Measurements from ENCODE around the gene HUNK. TPM values are rescaled to one million over a fixed set of nuclear protein-coding genes. Genes with fewer than 3 reads are reported as not detected.

The HUNK gene
- total RNA-seq, 1 experiment from 2014 or later = not detected

DNA sequence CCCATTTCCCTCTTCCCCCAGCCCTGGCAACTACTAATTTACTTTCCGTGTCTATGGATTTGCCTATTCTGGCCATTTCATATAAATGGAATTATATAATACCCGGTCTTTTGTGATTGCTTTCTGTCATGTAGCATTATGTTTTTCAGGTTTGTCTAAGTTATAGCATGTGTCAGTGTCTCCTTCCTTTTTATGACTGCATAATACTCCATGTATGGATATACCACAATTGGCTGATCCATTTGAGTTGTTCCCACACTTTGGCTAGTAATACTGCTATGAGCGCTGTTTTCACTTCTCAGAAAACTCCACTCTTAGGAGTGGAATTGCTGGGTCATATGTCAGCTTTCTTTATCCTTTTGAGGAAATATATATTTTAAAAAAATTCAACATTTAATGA lies 53.7 kb downstream of the HUNK start:
- Mint-ChIP-seq H3K36me3 (ENCODE audit: insufficient read depth, unreplicated experiment) (no peaks in the 10 kb centered on the region), H3K4me1 (ENCODE audit: insufficient read depth, unreplicated experiment) (no peaks in the 10 kb centered on the region), H3K27me3 (ENCODE audit: insufficient read depth, unreplicated experiment) (peaks cover 38% of the 10 kb centered on the region), H3K27ac (ENCODE audit: low read depth, unreplicated experiment) (no peak overlapping the region), H3K9me3 (ENCODE audit: unreplicated experiment) (no peaks in the 10 kb centered on the region), H3K4me3 (ENCODE audit: unreplicated experiment) (no peak overlapping the region)
- CTCF ChIA-PET = no interaction called here
- intact Hi-C loops (cut with micrococcal nuclease) = no loop called here
- POLR2A ChIA-PET = no interaction called here
- no peak for DNase-seq (ENCODE audit: unreplicated experiment)
- TF ChIP-seq, protein P1, sequence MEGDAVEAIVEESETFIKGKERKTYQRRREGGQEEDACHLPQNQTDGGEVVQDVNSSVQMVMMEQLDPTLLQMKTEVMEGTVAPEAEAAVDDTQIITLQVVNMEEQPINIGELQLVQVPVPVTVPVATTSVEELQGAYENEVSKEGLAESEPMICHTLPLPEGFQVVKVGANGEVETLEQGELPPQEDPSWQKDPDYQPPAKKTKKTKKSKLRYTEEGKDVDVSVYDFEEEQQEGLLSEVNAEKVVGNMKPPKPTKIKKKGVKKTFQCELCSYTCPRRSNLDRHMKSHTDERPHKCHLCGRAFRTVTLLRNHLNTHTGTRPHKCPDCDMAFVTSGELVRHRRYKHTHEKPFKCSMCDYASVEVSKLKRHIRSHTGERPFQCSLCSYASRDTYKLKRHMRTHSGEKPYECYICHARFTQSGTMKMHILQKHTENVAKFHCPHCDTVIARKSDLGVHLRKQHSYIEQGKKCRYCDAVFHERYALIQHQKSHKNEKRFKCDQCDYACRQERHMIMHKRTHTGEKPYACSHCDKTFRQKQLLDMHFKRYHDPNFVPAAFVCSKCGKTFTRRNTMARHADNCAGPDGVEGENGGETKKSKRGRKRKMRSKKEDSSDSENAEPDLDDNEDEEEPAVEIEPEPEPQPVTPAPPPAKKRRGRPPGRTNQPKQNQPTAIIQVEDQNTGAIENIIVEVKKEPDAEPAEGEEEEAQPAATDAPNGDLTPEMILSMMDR (IDR thresholded peaks at IDR 0.05; ENCODE audit: unreplicated experiment) = no peak
- no TSS peak for BruUV-seq (replicated peaks)

DNA sequence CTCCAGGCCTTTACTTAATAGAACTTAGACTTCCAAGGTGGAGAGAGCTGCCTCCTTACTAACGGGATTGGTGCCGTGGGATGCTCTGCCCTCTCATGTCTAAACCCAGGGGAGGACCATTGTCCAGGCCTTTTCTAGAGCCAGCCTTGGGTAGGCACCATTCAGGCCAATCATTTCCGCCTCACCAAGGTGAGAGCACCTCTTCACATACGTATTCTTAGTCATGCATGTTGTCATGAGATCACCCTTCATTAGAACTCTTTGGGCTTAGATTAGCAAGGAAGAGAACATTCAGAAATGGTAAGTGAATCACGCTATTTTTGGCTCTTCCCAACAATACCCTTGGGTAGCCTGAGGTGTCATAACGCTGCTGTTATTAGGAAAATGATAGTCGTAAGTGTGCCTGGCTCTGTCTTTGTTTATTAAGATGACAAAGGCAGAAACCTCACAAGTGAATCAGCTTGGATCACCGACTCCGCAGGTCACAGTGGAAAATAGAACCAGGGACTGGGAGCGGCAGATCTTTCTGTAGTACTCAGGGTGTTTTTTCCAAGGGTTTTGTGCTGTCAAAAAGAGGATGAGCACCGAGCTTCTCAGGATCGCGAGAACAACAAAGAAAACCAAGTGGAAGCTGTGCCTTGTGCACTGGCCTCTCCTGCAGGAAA lies 55.0 kb downstream of the HUNK start:
- intact Hi-C loops (cut with micrococcal nuclease) = no loop called here
- no peak overlapping the region for H3K27ac Mint-ChIP-seq (ENCODE audit: low read depth, unreplicated experiment)
- DNase-seq (ENCODE audit: unreplicated experiment) = no peak
- BruUV-seq (replicated peaks) = no TSS peak
- no peak overlapping the region for H3K4me3 Mint-ChIP-seq (ENCODE audit: unreplicated experiment)
- POLR2A ChIA-PET = interaction anchor here (0.7 kb wide), 1 partner anchor 60 kb away, joined by 3 read pairs; no protein-coding TSS in a partner anchor
- CTCF ChIA-PET = interaction anchor here (0.7 kb wide), 1 partner anchor 18 kb away, joined by 3 read pairs; no protein-coding TSS in a partner anchor
- H3K36me3 Mint-ChIP-seq (ENCODE audit: insufficient read depth, unreplicated experiment) = no peaks in the 10 kb centered on the region
- H3K9me3 Mint-ChIP-seq (ENCODE audit: unreplicated experiment) = no peaks in the 10 kb centered on the region
- no peaks in the 10 kb centered on the region for H3K4me1 Mint-ChIP-seq (ENCODE audit: insufficient read depth, unreplicated experiment)
- TF ChIP-seq, protein P1 (IDR thresholded peaks at IDR 0.05; ENCODE audit: unreplicated experiment) = no peak
- H3K27me3 Mint-ChIP-seq (ENCODE audit: insufficient read depth, unreplicated experiment) = peaks cover 43% of the 10 kb centered on the region

DNA sequence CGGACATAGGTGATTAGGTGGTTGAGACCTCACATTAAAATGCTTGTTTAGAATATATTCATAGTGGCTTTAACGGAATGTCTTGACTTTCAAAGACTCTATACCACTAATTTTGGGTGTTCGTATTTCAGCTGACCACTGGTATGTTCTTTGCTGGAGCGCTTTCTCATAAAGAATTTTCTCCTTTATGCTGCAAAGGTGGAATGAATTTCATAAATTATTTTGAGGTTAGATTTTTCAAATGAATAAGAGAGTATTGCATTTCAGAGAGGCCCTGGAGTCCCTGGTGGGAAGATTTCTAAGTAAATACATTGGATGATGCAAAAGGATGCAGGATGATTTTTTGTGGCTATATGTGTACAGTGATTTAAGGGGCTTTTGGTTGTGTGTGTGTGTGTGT lies 55.8 kb downstream of the HUNK start:
- H3K27me3 Mint-ChIP-seq (ENCODE audit: insufficient read depth, unreplicated experiment) = peaks cover 35% of the 10 kb centered on the region
- H3K4me3 Mint-ChIP-seq (ENCODE audit: unreplicated experiment) = no peak overlapping the region
- intact Hi-C loops (cut with micrococcal nuclease) = no loop called here
- BruUV-seq (replicated peaks) = no TSS peak
- H3K9me3 Mint-ChIP-seq (ENCODE audit: unreplicated experiment) = no peaks in the 10 kb centered on the region
- no peak for DNase-seq (ENCODE audit: unreplicated experiment)
- no peak overlapping the region for H3K27ac Mint-ChIP-seq (ENCODE audit: low read depth, unreplicated experiment)
- no peaks in the 10 kb centered on the region for H3K4me1 Mint-ChIP-seq (ENCODE audit: insufficient read depth, unreplicated experiment)
- POLR2A ChIA-PET = no interaction called here
- no peaks in the 10 kb centered on the region for H3K36me3 Mint-ChIP-seq (ENCODE audit: insufficient read depth, unreplicated experiment)
- TF ChIP-seq, protein P1 (IDR thresholded peaks at IDR 0.05; ENCODE audit: unreplicated experiment) = no peak
- CTCF ChIA-PET = interaction anchor here (0.5 to 0.7 kb wide), 2 partner anchors 17 to 1916 kb away, joined by 3 read pairs; no protein-coding TSS in a partner anchor

DNA sequence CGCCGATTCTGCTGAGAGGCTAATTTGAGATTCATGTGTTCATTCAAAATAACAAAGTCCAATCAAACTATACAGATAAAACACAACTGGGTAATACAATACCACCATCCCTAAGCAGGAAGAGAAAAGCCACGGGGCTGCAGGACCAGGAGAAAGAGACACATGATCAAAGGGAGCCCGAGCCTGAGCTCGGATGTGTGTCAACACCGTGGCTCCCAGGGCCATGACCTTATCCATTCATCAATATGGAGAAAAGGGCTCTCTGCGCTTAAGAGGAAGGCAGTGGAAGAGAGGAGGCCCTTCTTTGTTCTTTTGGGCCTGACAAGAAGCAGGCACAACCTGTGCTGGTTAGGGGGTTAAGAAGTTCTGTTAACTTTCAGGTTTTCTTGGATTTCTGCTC lies 56.7 kb downstream of the HUNK start:
- Mint-ChIP-seq H3K27me3 (ENCODE audit: insufficient read depth, unreplicated experiment) (peaks cover 40% of the 10 kb centered on the region), H3K36me3 (ENCODE audit: insufficient read depth, unreplicated experiment) (no peaks in the 10 kb centered on the region), H3K9me3 (ENCODE audit: unreplicated experiment) (no peaks in the 10 kb centered on the region), H3K4me1 (ENCODE audit: insufficient read depth, unreplicated experiment) (no peaks in the 10 kb centered on the region), H3K27ac (ENCODE audit: low read depth, unreplicated experiment) (no peak overlapping the region), H3K4me3 (ENCODE audit: unreplicated experiment) (no peak overlapping the region)
- intact Hi-C loops (cut with micrococcal nuclease) = no loop called here
- CTCF ChIA-PET = no interaction called here
- BruUV-seq (replicated peaks) = no TSS peak
- POLR2A ChIA-PET = no interaction called here
- no peak for DNase-seq (ENCODE audit: unreplicated experiment)
- TF ChIP-seq, protein P1 (IDR thresholded peaks at IDR 0.05; ENCODE audit: unreplicated experiment) = no peak
